IMR-90 (cell line): Measurements from ENCODE around the gene ASPA. TPM values are rescaled to one million over a fixed set of nuclear protein-coding genes. Genes with fewer than 3 reads are reported as not detected.

ENCODE experiments used
- ATAC-seq: fragments of 200-7000 bp; cut with Tn5 transposase; 2 replicates; pipeline ENCODE4 v1.9.1; 2020; ENCODE audit warnings: low read depth, mild to moderate bottlenecking, moderate library complexity
- BruUV-seq: library from RNA; stranded (reverse); fragments of 400-500 nt; replicated peaks from 2 replicates; lab custom pipeline; 2021; lab: Mats Ljungman, UMichigan
- CTCF ChIA-PET: fragments of 300-600 bp; formaldehyde crosslinking; extraction: SDS; loops from one replicate; lab custom pipeline; 2021; ENCODE audit warnings: antibody characterized with exemption; lab: Yijun Ruan, JAX
- POLR2A ChIA-PET: fragments of 300-600 bp; sonication (Branson Sonifier 250); formaldehyde crosslinking; loops from one replicate; lab custom pipeline; 2022; ENCODE audit warnings: antibody characterized with exemption; ENCODE audit not compliant: unreplicated experiment; lab: Charles Lee
- DNase-seq: peaks from one replicate; pipeline ENCODE4 v3.0.0; 2013
- H2AFZ ChIP-seq: replicated peaks from 2 replicates; pipeline ENCODE3; 2013; ENCODE audit warnings: low read length, mild to moderate bottlenecking; ENCODE audit not compliant: poor library complexity
- H2AK5ac ChIP-seq: 2 replicates; pipeline ENCODE4 v1.6.1; 2013; ENCODE audit warnings: low read depth, low read length, inconsistent platforms
- H2AK9ac ChIP-seq: replicated peaks from 2 replicates; pipeline ENCODE3; 2013; ENCODE audit warnings: mild to moderate bottlenecking, low read depth, low read length, moderate library complexity; ENCODE audit not compliant: poor library complexity
- H2BK120ac ChIP-seq: 2 replicates; pipeline ENCODE4 v1.6.1; 2013; ENCODE audit warnings: low read depth, low read length, inconsistent platforms
- H2BK15ac ChIP-seq: 3 replicates; pipeline ENCODE4 v1.6.1; 2013; ENCODE audit warnings: low read depth, low read length, inconsistent platforms
- H2BK20ac ChIP-seq: 2 replicates; pipeline ENCODE4 v1.6.1; 2013; ENCODE audit warnings: low read depth, mild to moderate bottlenecking, inconsistent platforms, low read length, moderate library complexity
- H2BK5ac ChIP-seq: 2 replicates; pipeline ENCODE4 v1.6.1; 2013; ENCODE audit warnings: mild to moderate bottlenecking, low read depth, low read length, inconsistent platforms; ENCODE audit not compliant: poor library complexity, severe bottlenecking
- H3K14ac ChIP-seq: replicated peaks from 2 replicates; pipeline ENCODE4 v1.6.1; 2013; ENCODE audit warnings: low read depth, low read length, inconsistent platforms
- H3K18ac ChIP-seq: 2 replicates; pipeline ENCODE4 v1.6.1; 2013; ENCODE audit warnings: low read depth, low read length, control low read depth
- H3K23ac ChIP-seq: 2 replicates; pipeline ENCODE4 v1.6.1; 2013; ENCODE audit warnings: low read depth, low read length, inconsistent platforms
- H3K27ac ChIP-seq: 2 replicates; pipeline ENCODE4 v1.5.1; 2013; ENCODE audit warnings: mild to moderate bottlenecking, control low read depth, low read length; ENCODE audit not compliant: insufficient read depth
- H3K27me3 ChIP-seq: 2 replicates; pipeline ENCODE4 v1.6.1; 2013; ENCODE audit warnings: low read length; ENCODE audit not compliant: control insufficient read depth, insufficient read depth
- H3K36me3 ChIP-seq: 2 replicates; pipeline ENCODE4 v1.6.1; 2013; ENCODE audit warnings: low read length, mixed read lengths; ENCODE audit not compliant: control insufficient read depth, insufficient read depth
- H3K4ac ChIP-seq: 2 replicates; pipeline ENCODE4 v1.6.1; 2013; ENCODE audit warnings: low read depth, low read length, inconsistent platforms
- H3K4me1 ChIP-seq: 2 replicates; pipeline ENCODE4 v1.6.1; 2013; ENCODE audit warnings: low read length, mixed read lengths; ENCODE audit not compliant: control insufficient read depth, insufficient read depth
- H3K4me2 ChIP-seq: 2 replicates; pipeline ENCODE4 v1.6.1; 2013; ENCODE audit warnings: low read depth, mild to moderate bottlenecking, control low read depth, low read length, moderate library complexity
- H3K4me3 ChIP-seq: 2 replicates; pipeline ENCODE4 v1.5.1; 2013; ENCODE audit warnings: low read depth, mild to moderate bottlenecking, control low read depth, low read length, moderate library complexity; ENCODE audit not compliant: insufficient read depth
- H3K56ac ChIP-seq: 2 replicates; pipeline ENCODE4 v1.6.1; 2013; ENCODE audit warnings: low read length, inconsistent platforms; ENCODE audit not compliant: insufficient read depth; ENCODE audit errors: extremely low read depth
- H3K79me1 ChIP-seq, 2 experiments: 2 replicates each; pipeline ENCODE4 v1.6.1; 2013; ENCODE audit warnings: low read length in 2 of 2, inconsistent platforms in 1 of 2, low read depth in 1 of 2
- H3K9ac ChIP-seq: 2 replicates; pipeline ENCODE4 v1.6.1; 2013; ENCODE audit warnings: low read depth, low read length, control low read depth
- H3K9me1 ChIP-seq: 2 replicates; pipeline ENCODE4 v1.6.1; 2013; ENCODE audit warnings: low read length, inconsistent platforms; ENCODE audit not compliant: insufficient read depth
- H3K9me3 ChIP-seq: 2 replicates; pipeline ENCODE4 v1.6.1; 2013; ENCODE audit warnings: low read length; ENCODE audit not compliant: control insufficient read depth, insufficient read depth
- H4K20me1 ChIP-seq: 2 replicates; pipeline ENCODE4 v1.6.1; 2013; ENCODE audit warnings: low read length, inconsistent platforms; ENCODE audit not compliant: insufficient read depth
- H4K5ac ChIP-seq: 2 replicates; pipeline ENCODE4 v1.6.1; 2013; ENCODE audit warnings: mild to moderate bottlenecking, low read depth, low read length, control low read depth
- H4K8ac ChIP-seq, 2 experiments: 2 replicates each; pipeline ENCODE4 v1.6.1; 2013; ENCODE audit warnings: low read depth in 2 of 2, low read length in 2 of 2, control low read depth in 1 of 2, inconsistent platforms in 1 of 2
- H4K91ac ChIP-seq: 2 replicates; pipeline ENCODE4 v1.6.1; 2013; ENCODE audit warnings: low read depth, low read length, inconsistent platforms; ENCODE audit not compliant: insufficient read depth
- BHLHE40 ChIP-seq: fragments of 150-350 bp; IDR thresholded peaks from 2 replicates; pipeline ENCODE4 v1.6.1; 2016; ENCODE audit warnings: mild to moderate bottlenecking, low read depth, low read length
- CEBPB ChIP-seq: IDR thresholded peaks from 2 replicates; pipeline ENCODE4 v1.6.1; 2012; ENCODE audit warnings: low read depth, low read length, improper control_type of control experiment
- FOS ChIP-seq: fragments of 150-350 bp; IDR thresholded peaks from 2 replicates; pipeline ENCODE4 v1.6.1; 2016; ENCODE audit warnings: low read depth, low read length
- MAFK ChIP-seq: IDR thresholded peaks from 2 replicates; pipeline ENCODE4 v1.6.1; 2012; ENCODE audit warnings: low read depth, low read length, improper control_type of control experiment
- MAZ ChIP-seq: IDR thresholded peaks from 2 replicates; pipeline ENCODE4 v1.6.1; 2012; ENCODE audit warnings: low read depth, mild to moderate bottlenecking, low read length, improper control_type of control experiment, moderate library complexity, borderline replicate concordance
- MXI1 ChIP-seq: IDR thresholded peaks from 2 replicates; pipeline ENCODE4 v1.6.1; 2012; ENCODE audit warnings: low read depth, mild to moderate bottlenecking, low read length, moderate library complexity, borderline replicate concordance
- NFE2L2 ChIP-seq: fragments of 150-350 bp; IDR thresholded peaks from 2 replicates; pipeline ENCODE4 v1.6.1; 2016; ENCODE audit warnings: low read depth, mild to moderate bottlenecking, low read length
- POLR2A ChIP-seq: IDR thresholded peaks from 2 replicates; pipeline ENCODE4 v1.6.1; 2012; ENCODE audit warnings: mild to moderate bottlenecking, low read depth, low read length
- RAD21 ChIP-seq: IDR thresholded peaks from 2 replicates; pipeline ENCODE4 v1.6.1; 2012; ENCODE audit warnings: low read length, improper control_type of control experiment
- SMC3 ChIP-seq: fragments of 150-350 bp; IDR thresholded peaks from 2 replicates; pipeline ENCODE4 v1.6.1; 2016; ENCODE audit warnings: low read depth, mild to moderate bottlenecking, antibody characterized with exemption, low read length, moderate library complexity
- WGBS, 2 experiments: methylation state at CpG; one replicate each; pipeline versions ENCODE4 v1.1.5 to v1.1.7; 2013; ENCODE audit warnings: missing lambda C conversion rate in 2 of 2; ENCODE audit not compliant: insufficient read length in 1 of 2; ENCODE audit errors: extremely low coverage in 2 of 2; 5-methylcytosine and 5-hydroxymethylcytosine counted together
- dilution Hi-C: fragments of 300-500 bp; cut with HindIII; formaldehyde crosslinking; loops from one replicate; pipeline ENCODE4 v1.14.3; 2018; ENCODE audit warnings: low sequenced_read_pairs; ENCODE audit not compliant: unreplicated experiment
- in situ Hi-C: fragments of 300-500 bp; cut with MboI; formaldehyde crosslinking; loops from 3 replicates; pipeline ENCODE4 v1.14.3; 2019; ENCODE audit warnings: low sequenced_read_pairs, inconsistent platforms, mixed read lengths
- intact Hi-C: fragments of 100-400 bp; cut with micrococcal nuclease; formaldehyde crosslinking; loops from 2 replicates; pipeline ENCODE4 v1.10.0; 2022
- polyA plus RNA-seq, 3 experiments: library from polyadenylated mRNA; depleted of rRNA; stranded (reverse); fragments of >200 nt; gene quantifications; 2 replicates each; pipeline ENCODE4 v1.2.3, GENCODE V29; 2012; ENCODE audit warnings: low replicate concordance in 1 of 3
- total RNA-seq: library from RNA; depleted of rRNA; stranded (reverse); fragments of >200 nt; gene quantifications from 2 replicates; pipeline ENCODE4 v1.2.3, GENCODE V29; 2012

ASPA gene
- total and polyA plus RNA-seq, 2 of the 4 experiments (the other 2 are of a cell fraction): 0.02 TPM; not detected in 1

- Histone ChIP-seq H3K56ac (no peak overlapping the region), H3K4me1 (peaks cover 3% of the 10 kb centered on the region; the same call in 1 of the 2 replicates), H2AK9ac (no peak overlapping the region), H4K91ac (peak overlapping the region; percentile 84; the same call in 1 of the 2 replicates), H3K4ac (peak overlapping the region; percentile 85), H3K27ac (no peak overlapping the region), H2BK120ac (no peak overlapping the region), H4K8ac (peak overlapping the region; percentile 91 to 95; a peak in 3 of 4 replicates), H4K20me1 (no peaks in the 10 kb centered on the region), H3K9me3 (no peaks in the 10 kb centered on the region), H3K18ac (no peak overlapping the region), H3K9ac (no peak overlapping the region), H4K5ac (peak overlapping the region; percentile 13; the same call in 1 of the 2 replicates), H2BK20ac (no peak overlapping the region), H3K36me3 (no peaks in the 10 kb centered on the region), H3K79me1 (no peaks in the 10 kb centered on the region), H2BK15ac (no peak overlapping the region), H2AFZ (peak overlapping the region; percentile 87), H2BK5ac (no peak overlapping the region), H3K27me3 (no peaks in the 10 kb centered on the region), H3K9me1 (no peaks in the 10 kb centered on the region), H3K14ac (no peak overlapping the region), H3K23ac (no peak overlapping the region), H3K4me2 (no peak overlapping the region), H2AK5ac (no peak overlapping the region), H3K4me3 (no peak overlapping the region)
- in situ Hi-C loops (no loop called here), dilution Hi-C loops (no loop called here), intact Hi-C loops (loop anchor here (5.0 kb wide), 1 partner anchor 102 kb away; the partner anchor contains the start of genes CTNS and SHPK)
- POLR2A ChIA-PET: no interaction called here
- WGBS, 2 experiments: 29% methylated on average over 1 of the region's 3 CpGs; no CpG with 5 or more reads in 1 of the 2 experiments
- TF ChIP-seq POLR2A (no peak), MAZ (no peak), FOS (no peak), RAD21 (no peak), SMC3 (no peak), MXI1 (no peak), NFE2L2 (no peak), BHLHE40 (no peak), CEBPB (no peak), MAFK (no peak)
- ATAC-seq: peak; percentile 41
- peak; percentile 10 for DNase-seq
- no TSS peak for BruUV-seq
- CTCF ChIA-PET: interaction anchor here (1.6 kb wide), 1 partner anchor 113 kb away, joined by 5 read pairs; no protein-coding TSS in a partner anchor
These were observed 59.1 kb downstream of the ASPA start for GRCh38 chr17:3534881-3535252.
